HG02642 (cell line): ENCODE data around the gene OR2AT4.
"Not testable (repeated sequence)": the region's sequence is repeated elsewhere in the genome, so short reads cannot be mapped to it uniquely, and the experiment has no call there.

Experiments used
- ATAC-seq: cut with Tn5 transposase; IDR thresholded peaks from one replicate; pipeline ENCODE4 v1.9.1; 2021; ENCODE audit warnings: mild to moderate bottlenecking; ENCODE audit not compliant: unreplicated experiment, poor library complexity

OR2AT4 gene

DNA sequence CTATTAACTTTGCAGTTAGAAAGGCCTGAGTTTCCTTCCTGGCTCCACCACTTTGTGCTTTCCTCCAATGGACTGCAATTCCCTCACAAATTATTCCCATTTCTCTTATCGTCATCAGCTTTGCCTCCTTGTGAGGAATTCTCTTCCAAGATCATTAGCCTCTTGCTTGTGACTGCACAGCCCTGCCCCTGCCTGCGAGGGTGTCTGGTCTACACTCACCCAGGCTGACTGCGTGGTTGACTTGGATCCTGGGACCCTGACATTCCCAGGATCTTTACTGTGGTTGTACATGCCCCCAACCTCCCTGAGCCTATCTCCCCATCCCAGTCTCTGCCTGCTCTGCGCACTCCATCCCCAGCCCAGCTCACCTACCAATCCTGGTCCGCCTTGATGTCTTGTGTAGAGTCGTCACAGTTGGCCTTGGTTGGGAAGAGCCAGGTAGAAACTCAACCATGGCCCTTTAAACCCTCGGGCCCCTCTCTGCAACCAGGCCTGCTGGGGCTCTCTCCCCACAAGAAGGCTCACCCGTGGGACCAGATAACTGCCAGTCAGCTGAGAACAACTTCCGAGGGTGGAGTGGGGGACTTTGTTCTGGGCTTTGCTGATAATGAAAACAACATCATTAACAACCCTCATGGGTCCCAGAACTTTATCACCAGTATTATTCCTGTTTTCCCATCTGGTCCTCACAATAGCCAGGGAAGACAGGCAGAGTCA, at the start of gene OR2AT4:
OR2AT4 (minus strand) TSS at position 421 of the 717 bp plus-strand sequence.
- no peak for ATAC-seq

DNA sequence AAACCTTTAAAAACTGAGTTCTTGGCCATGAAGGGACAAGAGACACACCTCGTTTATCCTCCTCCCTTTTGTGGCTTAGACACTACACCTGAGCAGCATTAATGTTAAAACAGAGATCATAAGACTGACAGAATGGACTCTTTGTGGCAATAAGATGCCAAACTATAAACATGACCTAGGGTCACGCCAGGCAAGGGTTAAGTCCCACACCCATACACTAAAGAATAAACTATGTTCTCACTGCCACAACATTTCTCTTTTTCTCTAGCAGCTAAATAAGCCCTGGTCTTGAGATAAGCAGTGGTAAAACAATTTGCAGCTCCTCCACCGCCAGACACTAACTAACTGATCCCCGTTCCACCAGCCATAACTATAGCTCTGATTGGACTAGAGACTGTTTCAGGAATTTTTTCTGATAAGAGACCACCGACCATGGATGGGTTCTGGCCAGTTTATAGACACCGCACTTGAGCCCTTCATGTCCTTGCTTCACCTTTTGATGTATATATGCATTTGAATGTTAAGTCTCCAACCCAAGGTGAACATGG, 49.4 kb upstream of the OR2AT4 start:
- ATAC-seq = no peak

DNA sequence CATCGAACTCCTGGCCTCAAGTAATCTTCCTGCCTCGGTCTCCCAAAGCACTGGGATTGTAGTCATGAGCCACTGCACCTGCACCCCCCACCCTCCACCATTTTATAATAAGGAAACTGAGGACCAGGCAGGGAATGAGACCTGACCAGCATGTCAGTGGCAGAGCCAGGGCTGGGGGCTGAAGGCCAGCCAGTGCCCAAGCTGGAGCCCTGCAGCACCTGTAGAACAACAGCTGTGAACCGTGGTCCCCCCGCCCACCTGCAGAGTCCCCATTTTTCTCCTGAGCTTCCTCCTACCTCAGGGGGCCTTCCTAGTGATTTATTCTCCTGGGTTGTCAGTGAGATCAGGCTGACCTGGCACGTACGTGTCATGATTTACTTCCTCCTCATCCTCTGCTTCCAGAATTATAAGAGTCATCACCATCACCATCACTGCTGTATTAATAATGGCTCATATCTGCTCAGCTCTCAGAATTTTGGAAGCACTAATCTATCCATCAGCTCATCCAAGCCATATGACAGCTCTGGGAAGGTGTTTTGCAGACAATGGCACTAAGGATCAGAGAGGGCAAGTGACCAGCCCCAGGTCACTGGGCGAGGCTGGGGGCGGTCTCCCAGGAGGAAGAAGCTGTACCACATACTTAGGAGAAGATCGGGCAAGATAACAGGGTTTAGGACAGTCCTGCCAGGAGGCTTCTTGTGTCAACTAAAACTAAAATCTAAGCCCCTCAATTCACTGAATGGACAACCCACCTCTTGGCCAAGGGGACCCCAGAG, 48.7 kb upstream of the OR2AT4 start:
- ATAC-seq = no peak

DNA sequence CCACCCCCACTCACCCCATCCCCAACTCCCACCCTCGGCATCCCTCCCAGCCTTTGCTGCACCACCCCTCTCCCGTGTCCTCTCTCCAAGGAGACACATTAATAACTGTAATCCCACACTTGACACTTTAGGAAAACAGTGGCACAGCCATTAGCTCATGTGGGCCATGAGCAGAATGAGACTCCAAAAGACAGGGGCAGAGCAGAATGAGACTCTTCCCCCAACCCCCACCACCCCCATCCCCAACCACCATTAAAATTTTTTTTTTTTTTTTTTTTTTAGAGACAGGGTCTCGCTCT, 48.0 kb upstream of the OR2AT4 start:
- no peak for ATAC-seq

DNA sequence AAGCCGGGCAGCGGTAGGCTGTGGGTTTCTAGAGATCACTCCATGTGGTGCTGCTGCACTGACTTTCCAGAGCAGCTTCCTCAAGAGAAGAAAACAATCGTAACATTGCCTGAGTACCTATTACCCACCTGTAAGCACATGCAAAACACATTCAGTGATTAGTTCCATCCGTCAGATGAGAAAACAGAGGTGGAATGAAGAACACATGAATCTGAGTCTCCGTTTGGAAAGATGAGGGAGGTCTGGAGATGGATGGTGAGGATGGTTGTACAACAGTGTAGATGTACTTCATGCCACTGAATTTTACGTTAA, 46.7 kb upstream of the OR2AT4 start:
- ATAC-seq = no peak

DNA sequence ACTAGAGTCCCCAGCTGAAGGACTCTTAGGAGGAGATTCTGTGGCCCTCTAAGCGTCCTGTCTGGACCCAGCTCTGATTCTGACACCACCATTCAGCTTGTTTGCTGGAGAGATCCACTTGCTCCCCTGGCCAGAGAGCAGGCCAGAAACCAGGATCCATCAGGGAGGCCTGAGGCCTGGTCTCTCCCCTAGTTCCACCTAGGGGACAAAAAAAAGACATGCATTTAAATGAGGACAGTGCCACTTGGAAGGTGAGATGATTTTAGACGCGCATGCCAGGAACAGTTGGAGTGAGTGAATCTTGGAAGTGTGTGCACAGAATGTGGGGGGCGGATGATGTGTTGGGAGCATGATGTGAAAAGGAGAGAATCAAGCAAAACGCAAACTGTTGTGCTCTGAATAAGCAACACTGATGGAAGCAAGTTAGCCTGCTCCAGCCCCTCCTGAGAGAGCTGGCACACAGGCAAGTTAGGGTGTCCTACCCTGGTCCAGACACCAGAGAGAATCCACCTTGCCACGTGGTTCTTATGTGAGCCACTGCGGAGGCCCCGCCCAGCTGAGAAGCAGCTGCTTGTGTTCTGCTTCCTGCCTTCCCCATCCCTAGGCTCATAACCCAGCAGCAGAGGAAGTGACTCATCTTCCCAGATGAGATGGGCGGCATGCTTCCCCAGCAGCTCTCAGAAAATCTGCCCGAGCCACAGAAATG, 46.2 kb upstream of the OR2AT4 start:
- ATAC-seq = peak; percentile 57

DNA sequence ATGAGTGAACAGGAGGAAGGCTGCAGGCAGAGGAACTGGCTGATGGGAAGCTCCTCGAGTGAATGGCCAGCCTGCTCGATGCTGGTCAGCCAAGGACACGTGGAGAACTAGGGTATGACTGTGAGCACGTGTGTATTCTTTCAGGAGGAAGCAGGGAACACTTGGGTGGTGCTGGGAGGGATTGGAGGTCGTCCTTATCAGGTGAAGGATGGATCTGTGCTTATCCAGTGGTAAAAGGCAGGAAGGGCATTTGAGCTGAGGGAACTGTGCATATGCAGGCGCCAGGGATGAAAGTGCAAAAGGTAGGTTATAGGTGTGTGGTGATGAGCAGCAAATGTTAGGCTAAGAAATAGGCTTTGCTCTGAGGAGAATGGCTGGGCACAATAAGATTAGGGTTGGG, 44.5 kb upstream of the OR2AT4 start:
- ATAC-seq = no peak

DNA sequence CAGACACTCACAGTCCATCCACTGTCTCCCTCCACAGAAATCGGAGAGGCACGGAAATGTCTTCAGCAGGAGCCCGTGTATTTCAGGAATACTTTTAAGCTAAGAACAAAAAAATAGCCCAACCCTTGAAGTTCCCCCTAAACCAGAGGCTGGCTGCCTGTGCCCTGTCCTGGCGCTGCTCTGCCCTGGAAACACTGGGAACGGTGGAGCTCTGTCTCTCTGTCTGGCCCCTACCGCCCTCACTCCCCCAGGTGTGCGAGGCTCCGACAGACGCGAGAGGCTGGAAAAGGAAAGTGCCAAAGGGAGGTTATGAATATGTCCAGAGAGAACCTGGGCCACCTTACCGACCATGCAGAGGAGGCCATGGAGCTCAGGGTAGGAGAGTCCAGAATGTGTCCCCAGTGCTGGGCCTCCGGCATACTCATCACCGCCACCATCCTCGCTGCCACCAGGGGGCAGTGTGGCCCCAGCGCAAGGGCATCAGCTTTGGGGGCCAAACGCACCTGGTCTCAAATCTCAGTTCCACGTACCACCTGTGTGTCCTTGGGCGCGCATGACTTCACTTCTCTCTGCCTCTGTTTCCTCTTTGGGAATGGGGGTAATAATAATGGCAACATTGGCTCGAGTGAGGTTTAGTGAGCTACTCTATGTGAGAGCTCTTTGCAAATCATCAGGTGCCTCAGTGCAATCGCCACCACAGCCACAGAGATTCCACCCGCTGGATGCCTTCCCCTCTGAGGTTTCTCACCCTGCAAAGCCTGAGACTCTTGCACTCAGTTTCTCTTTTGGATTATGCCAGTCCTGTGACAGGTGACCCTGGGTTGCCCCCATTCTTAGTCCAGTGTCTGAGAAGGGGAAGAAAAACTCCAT, 43.8 kb upstream of the OR2AT4 start:
- no peak for ATAC-seq

DNA sequence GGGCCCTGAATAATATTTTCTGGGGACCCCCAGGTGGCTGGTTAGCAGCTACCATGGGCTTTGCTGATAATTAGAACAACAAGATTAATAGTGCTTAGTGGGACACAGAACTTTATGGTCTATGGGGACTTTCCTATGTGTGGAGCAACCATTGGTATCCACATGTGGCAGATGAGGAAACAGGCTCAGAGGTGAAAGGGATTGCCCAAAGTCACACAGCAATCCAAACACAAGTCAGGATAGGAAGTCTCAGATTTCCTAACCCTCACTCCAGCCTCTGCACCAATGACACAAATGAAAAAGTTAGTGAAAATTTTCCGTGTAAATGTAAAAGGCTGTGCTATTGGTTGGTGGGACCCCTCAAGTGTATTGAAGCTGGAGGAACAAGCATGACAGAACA, 39.0 kb upstream of the OR2AT4 start:
- ATAC-seq = no peak

DNA sequence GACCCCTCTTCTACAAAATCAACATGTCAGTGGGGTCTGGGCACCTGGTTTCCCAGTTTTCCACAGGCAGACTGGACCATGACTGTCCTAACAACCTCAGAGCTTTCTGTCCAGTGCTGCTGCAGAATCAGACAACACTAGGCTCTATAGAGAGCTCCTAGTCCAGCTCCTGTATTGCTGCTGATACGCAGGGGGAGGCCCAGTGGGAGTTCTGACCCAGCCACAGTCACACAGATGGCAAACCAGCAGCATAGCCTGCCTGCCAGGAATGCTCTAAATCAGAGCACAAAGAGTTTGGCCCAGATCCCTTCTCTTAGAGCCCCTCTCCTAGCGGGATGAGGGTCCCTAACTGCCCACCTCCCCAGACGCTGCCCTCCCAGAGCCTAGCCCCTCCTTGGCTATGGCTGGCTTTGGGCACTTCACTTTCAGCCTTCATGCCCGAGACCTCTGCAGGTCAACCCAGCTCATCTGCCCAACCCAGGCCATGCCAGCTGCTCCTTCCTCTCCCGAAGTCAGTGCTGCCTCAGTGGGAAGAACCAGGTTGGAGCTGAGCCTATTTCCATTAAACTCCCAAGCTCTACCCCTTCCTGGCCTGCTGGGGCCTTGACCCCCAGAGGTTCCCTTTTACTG, 38.5 kb upstream of the OR2AT4 start:
- no peak for ATAC-seq

DNA sequence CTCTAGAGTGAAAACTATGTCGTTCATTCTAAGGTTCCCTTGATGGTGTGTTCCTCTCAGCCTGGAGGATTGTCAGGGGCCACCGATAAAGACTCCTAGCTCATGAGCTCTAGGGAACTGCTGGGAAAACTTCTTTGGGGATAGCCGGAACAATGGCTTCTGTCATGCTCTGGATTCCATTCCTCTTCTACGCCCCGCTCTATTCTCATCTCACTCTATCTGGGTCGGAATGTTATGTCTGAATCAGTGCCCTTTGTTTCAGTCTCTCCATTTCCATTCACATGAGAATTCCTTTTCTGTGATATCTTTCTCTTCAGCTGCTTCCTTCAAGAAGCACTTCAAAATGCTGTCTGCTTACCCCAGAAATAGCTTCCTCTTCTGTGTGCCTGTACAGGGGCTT, 37.3 kb upstream of the OR2AT4 start:
- ATAC-seq = no peak

DNA sequence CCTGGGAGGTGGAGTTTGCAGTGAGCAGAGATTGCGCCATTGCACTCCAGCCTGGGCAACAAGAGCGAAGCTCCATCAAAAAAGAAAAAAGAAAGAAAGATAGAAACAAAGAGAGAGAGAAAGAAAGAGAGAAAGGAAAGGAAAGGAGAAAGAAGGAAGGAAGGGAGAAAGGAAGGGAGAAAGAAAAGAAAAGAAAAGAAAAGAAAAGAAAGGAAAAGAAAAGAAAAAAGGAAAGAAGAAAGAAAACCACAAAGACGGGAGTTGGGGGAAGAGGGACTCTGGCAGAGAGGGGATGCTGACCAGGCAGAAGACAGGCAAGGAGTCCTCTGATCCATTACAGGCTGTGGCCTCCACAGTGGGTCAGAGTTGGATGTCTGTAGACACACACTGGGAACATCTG, 35.4 kb upstream of the OR2AT4 start:
- ATAC-seq = no peak

DNA sequence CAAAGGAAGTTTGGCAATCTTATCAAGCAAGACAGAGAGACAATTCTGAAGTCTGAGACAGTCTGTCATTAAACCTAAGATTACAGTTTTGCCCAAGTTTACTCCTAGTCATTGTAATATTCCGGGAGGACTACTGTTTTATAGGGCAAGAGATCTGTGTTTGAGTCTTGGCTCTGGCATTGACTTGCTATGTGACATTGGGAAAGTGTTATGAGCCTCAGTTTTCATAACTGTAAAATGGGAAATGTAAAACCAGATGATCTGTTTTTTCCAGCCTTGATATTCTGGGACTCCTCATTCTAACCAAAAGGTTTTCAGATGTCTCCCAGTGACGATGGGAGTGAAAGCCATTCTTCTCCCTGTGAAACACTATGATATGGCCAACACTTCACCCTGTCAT, 29.9 kb upstream of the OR2AT4 start:
- no peak for ATAC-seq

DNA sequence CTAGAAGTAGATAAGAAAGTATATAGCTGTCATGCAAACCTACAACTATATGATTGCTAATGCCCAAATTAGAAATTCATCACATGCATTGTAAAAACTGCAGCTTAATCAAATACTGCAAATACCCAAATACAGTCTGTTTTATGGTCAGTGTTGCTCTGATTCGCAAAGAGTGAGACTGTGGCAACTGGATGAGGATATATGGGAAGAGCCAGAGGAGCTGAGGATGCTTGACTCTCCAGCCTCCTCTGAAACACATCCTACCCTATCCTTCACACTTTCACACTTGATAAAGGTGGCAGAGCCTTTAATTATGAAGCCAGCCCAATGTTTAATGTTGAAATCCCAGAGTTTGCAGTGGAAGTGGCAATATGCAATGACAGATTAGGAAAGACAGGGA, 21.9 kb upstream of the OR2AT4 start:
- no peak for ATAC-seq

DNA sequence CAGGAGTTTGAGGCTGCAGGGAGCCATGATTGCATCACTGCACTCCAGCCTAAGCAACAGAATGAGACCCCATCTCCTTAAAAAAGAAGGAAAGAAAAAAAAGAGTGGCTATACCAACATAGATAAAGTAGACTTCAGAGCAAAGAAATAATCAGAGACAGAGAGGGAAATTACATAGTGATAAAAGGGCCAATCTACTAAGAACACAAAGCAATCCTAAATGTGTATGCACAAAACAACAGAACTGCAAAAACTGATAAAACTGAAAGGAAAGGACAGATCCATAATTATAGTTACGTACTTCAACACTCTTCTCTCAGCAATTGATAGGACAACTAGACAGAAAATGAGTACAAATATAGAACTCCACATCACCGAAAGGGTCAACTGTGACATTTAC, 17.8 kb upstream of the OR2AT4 start:
- no peak for ATAC-seq

DNA sequence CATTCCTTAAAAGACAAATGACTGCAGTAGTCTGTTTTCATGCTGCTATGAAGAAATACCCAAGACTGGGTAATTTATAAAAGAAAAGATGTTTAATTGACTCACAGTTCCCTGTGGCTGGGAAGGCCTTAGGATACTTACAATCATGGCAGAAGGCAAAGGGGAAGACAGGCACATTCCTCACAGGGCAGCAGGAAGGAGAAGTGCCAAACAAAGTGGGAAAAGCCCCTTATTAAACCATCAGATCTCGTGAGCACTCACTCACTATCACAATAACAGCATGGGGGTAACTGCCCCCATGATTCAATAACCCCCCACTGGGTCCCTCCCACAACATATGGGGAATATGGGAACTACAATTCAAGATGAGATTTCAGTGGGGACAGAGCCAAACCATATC, 16.4 kb upstream of the OR2AT4 start:
- no peak for ATAC-seq

DNA sequence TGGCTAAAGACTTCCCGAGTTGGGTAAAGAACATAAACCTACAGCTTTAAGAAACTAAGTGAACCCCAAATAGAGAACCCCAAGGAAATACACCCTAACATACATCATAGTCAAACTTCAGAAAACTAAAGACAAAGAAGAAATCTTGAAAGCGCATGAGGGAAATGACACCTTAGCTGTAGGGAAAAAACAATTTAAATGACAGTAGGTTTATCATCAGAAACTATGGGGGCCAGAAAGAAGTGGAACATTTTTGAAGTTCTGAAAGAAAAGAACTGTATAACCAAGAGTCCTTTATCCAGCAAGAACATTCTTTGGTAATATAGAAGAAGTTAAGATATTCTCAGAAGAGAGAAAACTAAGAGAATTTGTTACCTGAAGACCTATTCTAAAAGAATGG, 15.5 kb upstream of the OR2AT4 start:
- ATAC-seq = no peak

DNA sequence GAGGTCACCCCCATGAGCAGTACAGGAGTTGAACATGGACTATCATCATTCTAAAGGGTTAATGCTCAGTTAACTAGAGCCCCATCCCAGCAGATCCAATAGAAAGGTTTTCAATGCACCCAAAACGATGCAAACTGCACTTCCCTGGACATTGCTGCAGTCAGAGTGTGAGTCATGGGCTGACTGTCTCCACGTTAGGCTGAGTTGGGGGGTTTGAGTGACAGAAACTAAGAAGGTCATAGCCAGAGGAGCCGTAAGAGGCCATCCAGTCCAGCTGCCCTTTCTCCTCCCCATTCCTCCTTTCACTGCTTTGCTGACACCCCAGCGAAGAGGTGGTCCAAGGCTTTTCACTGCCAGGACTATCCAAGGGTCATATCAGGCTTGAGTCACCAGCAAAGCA, 10.5 kb upstream of the OR2AT4 start:
- no peak for ATAC-seq

DNA sequence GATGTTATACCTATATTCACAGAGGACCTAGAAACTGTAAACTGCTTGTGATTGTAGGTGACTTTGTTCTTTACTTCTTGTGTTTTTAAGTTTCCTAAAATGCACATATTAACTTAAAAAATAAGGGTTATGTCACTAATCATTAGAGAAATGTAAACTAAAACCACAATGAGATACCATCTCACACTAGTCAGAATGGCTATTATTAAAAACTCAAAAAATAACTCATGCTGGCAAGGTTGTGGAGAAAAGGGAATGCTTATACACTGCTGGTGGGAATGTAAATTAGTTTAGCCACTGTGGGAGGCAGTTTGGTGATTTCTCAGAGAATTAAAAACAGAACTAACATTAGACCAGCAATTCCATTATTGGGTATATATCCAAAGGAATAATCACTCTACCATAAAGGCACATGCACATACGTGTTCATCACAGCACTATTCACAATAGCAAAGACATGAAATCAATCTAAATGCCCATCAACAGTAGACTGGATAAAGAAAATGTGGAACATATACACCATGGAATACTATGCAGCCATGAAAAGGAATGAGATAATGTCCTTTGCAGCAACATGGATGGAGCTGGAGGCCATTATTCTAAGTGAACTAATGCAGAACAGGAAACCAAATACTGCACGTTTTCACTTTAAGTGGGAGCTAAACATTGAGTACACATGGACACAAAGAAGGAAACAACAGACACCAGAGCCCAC, 9.4 kb upstream of the OR2AT4 start:
- ATAC-seq = not testable (repeated sequence)
